Measurements from ENCODE around the gene RPL15. TPM values are rescaled to one million over a fixed set of nuclear protein-coding genes. Genes with fewer than 3 reads are reported as not detected.

The RPL15 gene
- polyA plus RNA-seq, 1 donor (not counting 4 experiments of a cell fraction or from before 2014, with no cell fraction given), result 3,052 TPM

DNA sequence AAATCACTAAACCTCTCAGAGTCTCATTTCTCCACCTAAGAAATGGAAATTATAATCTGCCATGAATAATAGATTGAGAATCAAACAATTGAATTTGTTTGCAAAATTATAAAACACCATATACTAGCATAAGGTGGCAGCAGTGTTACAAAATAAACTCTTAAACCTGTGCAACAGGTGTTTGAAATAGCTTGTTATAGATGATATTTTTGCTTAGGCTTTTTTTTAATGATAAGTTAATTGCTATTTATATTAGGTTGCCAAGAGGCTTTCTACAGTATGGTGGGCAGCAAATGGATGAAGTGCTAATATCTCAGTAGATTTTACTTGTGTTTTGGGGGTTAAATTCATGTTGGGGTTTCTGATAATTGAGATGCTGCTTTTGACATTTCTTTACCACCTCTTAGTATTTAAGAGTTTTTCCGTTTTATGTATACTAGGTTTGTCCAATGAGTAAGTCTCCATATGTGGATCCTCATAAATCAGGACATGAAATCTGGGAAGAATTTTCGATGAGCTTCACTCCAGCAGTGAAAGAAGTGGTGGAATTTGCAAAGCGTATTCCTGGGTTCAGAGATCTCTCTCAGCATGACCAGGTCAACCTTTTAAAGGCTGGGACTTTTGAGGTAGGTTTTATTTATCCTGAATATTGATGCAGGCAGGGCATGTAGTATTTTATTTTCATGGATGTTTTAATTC is 47.8 kb downstream of the RPL15 start:
- Histone ChIP-seq H3K9ac (ENCODE audit: control insufficient read depth, extremely low read depth, insufficient read depth, low read length) (no peak overlapping the region), H3K27me3 (ENCODE audit: control insufficient read depth, extremely low read depth, insufficient read depth, low read length) (no peaks in the 10 kb centered on the region), H4K20me1 (ENCODE audit: control insufficient read depth, extremely low read depth, insufficient read depth, low read length) (no peaks in the 10 kb centered on the region), H3K79me2 (ENCODE audit: control insufficient read depth, insufficient read depth, low read length) (peaks cover 2% of the 10 kb centered on the region), H3K27ac (ENCODE audit: control insufficient read depth, insufficient read depth, low read length) (no peak overlapping the region), H2AFZ (ENCODE audit: control insufficient read depth, low read length) (no peak overlapping the region), H3K9me1 (ENCODE audit: control insufficient read depth, extremely low read depth, insufficient read depth, low read length) (no peaks in the 10 kb centered on the region), H3K9me3 (ENCODE audit: control insufficient read depth, low read depth, low read length) (no peaks in the 10 kb centered on the region), H3K4me2 (ENCODE audit: control insufficient read depth, extremely low read depth, insufficient read depth, low read depth, low read length) (no peak overlapping the region), H3K36me3 (ENCODE audit: control insufficient read depth in 2 of 2, extremely low read depth in 1 of 2, insufficient read depth in 2 of 2, low read length in 2 of 2) (peaks cover 3 to 7% of the 10 kb centered on the region in 2 experiments), H3K4me1 (ENCODE audit: control insufficient read depth, extremely low read depth, insufficient read depth, low read length) (peaks cover 13% of the 10 kb centered on the region), H3K4me3 (ENCODE audit: control insufficient read depth in 2 of 3, extremely low read depth in 1 of 3, insufficient read depth in 2 of 3, low read depth in 1 of 3, low read length in 3 of 3) (no peak overlapping the region)
- dilution Hi-C loops (cut with MboI; ENCODE audit: extremely low pct_ligation_motif_present, low sequenced_read_pairs), result no loop called here
- FAIRE-seq (no peak), DNase-seq (ENCODE audit: low read depth, low spot score) (no peak)
- TF ChIP-seq CTCF (optimal IDR thresholded peaks at IDR 0.05 in 1 of 3, IDR thresholded peaks at IDR 0.05 in 1 of 3, conservative IDR thresholded peaks at IDR 0.05 in 1 of 3; ENCODE audit: extremely low read depth in 1 of 3, insufficient read depth in 2 of 3, low read length in 3 of 3), result no peak
- TF ChIP-seq EZH2 (IDR thresholded peaks at IDR 0.05; ENCODE audit: low read length), result no peak

GRCh38 chr3:23966328-23966727 is 49.4 kb downstream of the RPL15 start:
- dilution Hi-C loops (cut with MboI; ENCODE audit: extremely low pct_ligation_motif_present, low sequenced_read_pairs), result no loop called here
- Histone ChIP-seq H3K4me2 (ENCODE audit: control insufficient read depth, extremely low read depth, insufficient read depth, low read depth, low read length) (no peak overlapping the region), H3K9me3 (ENCODE audit: control insufficient read depth, low read depth, low read length) (no peaks in the 10 kb centered on the region), H3K9ac (ENCODE audit: control insufficient read depth, extremely low read depth, insufficient read depth, low read length) (no peak overlapping the region), H4K20me1 (ENCODE audit: control insufficient read depth, extremely low read depth, insufficient read depth, low read length) (no peaks in the 10 kb centered on the region), H3K27me3 (ENCODE audit: control insufficient read depth, extremely low read depth, insufficient read depth, low read length) (no peaks in the 10 kb centered on the region), H3K9me1 (ENCODE audit: control insufficient read depth, extremely low read depth, insufficient read depth, low read length) (no peaks in the 10 kb centered on the region), H3K27ac (ENCODE audit: control insufficient read depth, insufficient read depth, low read length) (no peak overlapping the region), H3K36me3 (ENCODE audit: control insufficient read depth in 2 of 2, extremely low read depth in 1 of 2, insufficient read depth in 2 of 2, low read length in 2 of 2) (peaks cover 3 to 12% of the 10 kb centered on the region in 2 experiments), H3K4me3 (ENCODE audit: control insufficient read depth in 2 of 3, extremely low read depth in 1 of 3, insufficient read depth in 2 of 3, low read depth in 1 of 3, low read length in 3 of 3) (no peak overlapping the region), H2AFZ (ENCODE audit: control insufficient read depth, low read length) (no peak overlapping the region), H3K79me2 (ENCODE audit: control insufficient read depth, insufficient read depth, low read length) (peaks cover 2% of the 10 kb centered on the region), H3K4me1 (ENCODE audit: control insufficient read depth, extremely low read depth, insufficient read depth, low read length) (peaks cover 10% of the 10 kb centered on the region)
- no peak for DNase-seq (ENCODE audit: low read depth, low spot score)
- no peak for TF ChIP-seq EZH2 (IDR thresholded peaks at IDR 0.05; ENCODE audit: low read length)
- FAIRE-seq, result no peak
